Fibroblast of lung (primary cell): Measurements from ENCODE around the gene SACM1L.

Experiments
- EZH2 ChIP-seq: IDR thresholded peaks from 2 replicates; pipeline ENCODE4 v1.5.1; 2012; ENCODE audit warnings: low read length, control low read depth, mild to moderate bottlenecking; ENCODE audit errors: missing control alignments
- TF ChIP-seq, protein P1 (sequence below), 2 donors: IDR thresholded peaks in 1 of 2; conservative IDR thresholded peaks in 1 of 2; 1 replicate in 1 of 2; 2 replicates in 1 of 2; pipeline ENCODE4 v1.5.1; 2011 to 2012; ENCODE audit warnings: low read length in 2 of 2, control low read depth in 1 of 2, inconsistent platforms in 1 of 2, low read depth in 1 of 2, mild to moderate bottlenecking in 1 of 2

DNA sequence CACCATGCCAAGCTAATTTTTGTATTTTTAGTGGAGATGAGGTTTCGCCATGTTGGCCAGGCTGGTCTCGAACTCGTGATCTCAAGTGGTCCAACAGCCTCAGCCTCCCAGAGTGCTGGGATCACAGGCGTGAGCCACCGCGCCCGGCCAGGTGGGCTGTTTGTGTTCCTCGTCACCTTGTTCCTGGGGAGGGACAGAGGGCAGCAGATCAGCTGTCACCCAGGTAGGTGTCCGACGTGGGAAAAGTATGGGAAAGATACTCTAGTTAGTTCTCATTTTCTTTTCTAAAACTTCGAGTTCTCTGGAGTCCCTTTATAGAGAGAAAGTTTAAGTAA lies 28.7 kb upstream of the SACM1L start:
- TF ChIP-seq, protein P1, sequence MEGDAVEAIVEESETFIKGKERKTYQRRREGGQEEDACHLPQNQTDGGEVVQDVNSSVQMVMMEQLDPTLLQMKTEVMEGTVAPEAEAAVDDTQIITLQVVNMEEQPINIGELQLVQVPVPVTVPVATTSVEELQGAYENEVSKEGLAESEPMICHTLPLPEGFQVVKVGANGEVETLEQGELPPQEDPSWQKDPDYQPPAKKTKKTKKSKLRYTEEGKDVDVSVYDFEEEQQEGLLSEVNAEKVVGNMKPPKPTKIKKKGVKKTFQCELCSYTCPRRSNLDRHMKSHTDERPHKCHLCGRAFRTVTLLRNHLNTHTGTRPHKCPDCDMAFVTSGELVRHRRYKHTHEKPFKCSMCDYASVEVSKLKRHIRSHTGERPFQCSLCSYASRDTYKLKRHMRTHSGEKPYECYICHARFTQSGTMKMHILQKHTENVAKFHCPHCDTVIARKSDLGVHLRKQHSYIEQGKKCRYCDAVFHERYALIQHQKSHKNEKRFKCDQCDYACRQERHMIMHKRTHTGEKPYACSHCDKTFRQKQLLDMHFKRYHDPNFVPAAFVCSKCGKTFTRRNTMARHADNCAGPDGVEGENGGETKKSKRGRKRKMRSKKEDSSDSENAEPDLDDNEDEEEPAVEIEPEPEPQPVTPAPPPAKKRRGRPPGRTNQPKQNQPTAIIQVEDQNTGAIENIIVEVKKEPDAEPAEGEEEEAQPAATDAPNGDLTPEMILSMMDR (conservative IDR thresholded peaks at IDR 0.05 in 1 of 2, IDR thresholded peaks at IDR 0.05 in 1 of 2; ENCODE audit: low read depth in 1 of 2, low read length in 2 of 2) = no peak
- no peak for TF ChIP-seq EZH2
